CD4-positive, alpha-beta T cell treated with Interleukin-2 at 100 ng/mL for 4 hours (primary cell): ENCODE measurements around the gene CARMIL3.

Source experiments
- DNase-seq: peaks from one replicate; pipeline ENCODE4 v3.0.0-alpha.2; 2020; ENCODE audit warnings: low spot score

CARMIL3 gene

GRCh38 chr14:24076302-24076601 lies 24.4 kb downstream of the CARMIL3 start:
- DNase-seq = no peak

GRCh38 chr14:24077086-24077485 lies 25.3 kb downstream of the CARMIL3 start:
- no peak for DNase-seq

GRCh38 chr14:24078146-24078545 lies 26.3 kb downstream of the CARMIL3 start:
- no peak for DNase-seq

GRCh38 chr14:24079491-24080141 lies 27.8 kb downstream of the CARMIL3 start:
- DNase-seq = no peak

GRCh38 chr14:24080142-24080530 lies 28.3 kb downstream of the CARMIL3 start:
- DNase-seq = no peak

GRCh38 chr14:24080888-24081738 lies 29.3 kb downstream of the CARMIL3 start:
- peak; percentile 63 for DNase-seq

GRCh38 chr14:24081739-24082211 lies 30.0 kb downstream of the CARMIL3 start:
- DNase-seq = no peak

- DNase-seq = no peak
Observed at GRCh38 chr14:24082411-24083080, 30.7 kb downstream of the CARMIL3 start.

- DNase-seq = no peak
Observed at GRCh38 chr14:24083462-24083861, 31.7 kb downstream of the CARMIL3 start.

GRCh38 chr14:24084440-24084839 lies 32.6 kb downstream of the CARMIL3 start:
- no peak for DNase-seq

GRCh38 chr14:24085215-24085614 lies 33.4 kb downstream of the CARMIL3 start:
- DNase-seq = no peak

GRCh38 chr14:24086193-24086955 lies 34.6 kb downstream of the CARMIL3 start:
- no peak for DNase-seq

- no peak for DNase-seq
Observed at GRCh38 chr14:24087004-24087403, 35.2 kb downstream of the CARMIL3 start.

GRCh38 chr14:24088095-24088494 lies 36.3 kb downstream of the CARMIL3 start:
- no peak for DNase-seq

- DNase-seq = no peak
Observed at GRCh38 chr14:24089890-24090289, 38.1 kb downstream of the CARMIL3 start.

GRCh38 chr14:24092110-24092504 lies 40.3 kb downstream of the CARMIL3 start:
- DNase-seq = no peak

GRCh38 chr14:24092505-24093206 lies 40.8 kb downstream of the CARMIL3 start:
- no peak for DNase-seq

GRCh38 chr14:24093207-24093900 lies 41.5 kb downstream of the CARMIL3 start:
- DNase-seq = no peak

GRCh38 chr14:24093901-24094840 lies 42.4 kb downstream of the CARMIL3 start, which contains the start of gene PCK2:
TSS of gene PCK2 (plus strand) at chr14:24094311. CDS start at chr14:24094406, 95 bp downstream.
- peak; percentile 57 for DNase-seq

GRCh38 chr14:24094841-24095270 lies 43.0 kb downstream of the CARMIL3 start:
- DNase-seq = no peak
